LNCaP clone FGC (cell line): ENCODE data around the gene ANKRD40.
"Not testable (repeated sequence)": the region's sequence is repeated elsewhere in the genome, so short reads cannot be mapped to it uniquely, and the experiment has no call there.

ENCODE experiments used
- DNase-seq: peaks from one replicate; pipeline ENCODE4 v3.0.0-alpha.2; 2011; ENCODE audit warnings: low read depth
- H3K4me3 ChIP-seq: 2 replicates; pipeline ENCODE4 v1.5.1; 2011; ENCODE audit warnings: mild to moderate bottlenecking, low read depth, low read length, control low read depth
- TF ChIP-seq, protein P1 (sequence below): IDR thresholded peaks from 2 replicates; pipeline ENCODE4 v1.5.1; 2012; ENCODE audit warnings: mild to moderate bottlenecking; ENCODE audit not compliant: control insufficient read depth, insufficient read depth; ENCODE audit errors: extremely low read depth

Gene ANKRD40

DNA sequence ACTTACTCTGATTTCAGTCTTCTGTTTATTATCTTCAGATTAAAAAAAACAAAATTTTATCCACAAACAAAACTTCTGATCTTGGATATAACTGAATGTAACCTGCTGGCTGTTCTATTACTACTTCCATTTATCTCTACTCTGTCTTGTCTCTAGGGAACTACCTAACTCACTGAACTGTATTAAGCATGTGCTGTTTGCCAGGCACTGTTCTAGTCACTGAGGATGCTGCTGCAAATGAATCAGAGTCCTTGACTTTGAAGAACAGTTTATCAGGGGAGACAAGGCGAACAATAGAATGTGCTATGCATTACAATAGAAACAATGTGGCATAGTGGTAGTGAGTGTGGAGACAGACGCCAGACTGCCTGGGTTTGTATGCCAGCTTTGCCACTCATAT is 2.3 kb upstream of the ANKRD40 start:
- TF ChIP-seq, protein P1, sequence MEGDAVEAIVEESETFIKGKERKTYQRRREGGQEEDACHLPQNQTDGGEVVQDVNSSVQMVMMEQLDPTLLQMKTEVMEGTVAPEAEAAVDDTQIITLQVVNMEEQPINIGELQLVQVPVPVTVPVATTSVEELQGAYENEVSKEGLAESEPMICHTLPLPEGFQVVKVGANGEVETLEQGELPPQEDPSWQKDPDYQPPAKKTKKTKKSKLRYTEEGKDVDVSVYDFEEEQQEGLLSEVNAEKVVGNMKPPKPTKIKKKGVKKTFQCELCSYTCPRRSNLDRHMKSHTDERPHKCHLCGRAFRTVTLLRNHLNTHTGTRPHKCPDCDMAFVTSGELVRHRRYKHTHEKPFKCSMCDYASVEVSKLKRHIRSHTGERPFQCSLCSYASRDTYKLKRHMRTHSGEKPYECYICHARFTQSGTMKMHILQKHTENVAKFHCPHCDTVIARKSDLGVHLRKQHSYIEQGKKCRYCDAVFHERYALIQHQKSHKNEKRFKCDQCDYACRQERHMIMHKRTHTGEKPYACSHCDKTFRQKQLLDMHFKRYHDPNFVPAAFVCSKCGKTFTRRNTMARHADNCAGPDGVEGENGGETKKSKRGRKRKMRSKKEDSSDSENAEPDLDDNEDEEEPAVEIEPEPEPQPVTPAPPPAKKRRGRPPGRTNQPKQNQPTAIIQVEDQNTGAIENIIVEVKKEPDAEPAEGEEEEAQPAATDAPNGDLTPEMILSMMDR: no peak
- no peak overlapping the region for H3K4me3 ChIP-seq
- DNase-seq: no peak

DNA sequence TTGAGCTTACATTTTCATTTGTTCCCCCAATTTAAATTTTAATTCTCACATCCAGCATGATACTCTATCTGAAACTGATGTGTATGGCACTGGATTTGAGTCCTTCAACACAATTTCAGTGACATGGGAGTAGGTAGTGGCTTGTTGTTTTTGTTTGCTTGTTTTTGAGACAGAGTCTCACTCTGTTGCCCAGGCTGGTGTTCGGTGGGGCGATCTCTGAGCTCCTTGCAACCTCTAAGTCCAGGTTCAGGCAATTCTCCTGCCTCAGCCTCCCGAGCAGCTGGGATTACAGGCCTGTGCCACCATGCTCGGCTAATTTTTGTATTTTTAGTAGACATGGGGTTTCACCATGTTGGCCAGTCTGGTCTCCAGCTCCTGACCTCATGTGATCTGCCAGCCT is 1.3 kb upstream of the ANKRD40 start:
- not testable (repeated sequence) for DNase-seq
- peak overlapping the region; percentile 70 for H3K4me3 ChIP-seq

DNA sequence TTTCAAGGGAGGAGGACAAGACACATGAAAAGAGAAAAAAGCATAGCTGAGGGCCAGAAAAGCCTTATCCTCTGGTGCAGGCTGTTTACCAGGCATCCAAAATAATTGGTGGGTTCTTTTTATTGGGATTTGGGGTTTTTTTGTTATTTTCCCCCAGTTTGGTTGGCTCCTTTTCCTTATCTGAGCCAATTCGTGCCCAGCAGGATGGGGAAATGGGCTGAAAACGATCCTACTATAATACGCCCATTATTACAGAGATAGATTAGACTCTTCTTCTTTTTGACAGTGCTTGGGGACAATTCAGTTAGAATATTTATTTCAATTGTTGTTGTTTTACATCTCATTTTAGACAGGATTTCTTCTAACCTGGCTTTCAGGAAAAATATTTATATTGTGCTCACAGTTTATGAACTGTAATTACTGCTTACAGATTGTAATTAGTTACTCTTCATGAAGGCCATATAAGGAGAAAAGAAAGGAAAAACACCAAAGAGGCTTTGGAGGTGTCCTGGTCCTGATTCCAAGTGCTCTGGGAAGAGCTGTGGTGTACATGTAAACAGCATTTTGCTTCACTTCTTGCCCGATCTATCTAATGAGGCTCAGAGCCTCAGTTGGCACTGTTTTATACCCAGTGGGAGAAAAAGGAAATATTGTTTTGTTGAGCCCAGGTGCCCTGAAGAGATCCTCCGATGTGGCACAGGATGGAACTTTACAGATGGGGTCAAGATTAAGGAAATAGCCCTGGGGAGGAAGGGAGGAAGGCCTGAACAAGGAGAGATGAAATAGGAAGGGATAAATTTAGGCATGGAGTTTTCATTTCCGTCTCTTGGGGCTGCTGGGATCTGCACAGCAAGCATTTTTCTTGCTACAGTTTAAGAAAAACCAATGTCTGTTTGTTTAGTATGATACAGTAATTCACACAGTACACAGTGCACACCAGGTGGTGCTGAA is 611 bp upstream of the ANKRD40 start:
- TF ChIP-seq, protein P1: peak; percentile 17; the same call in 1 of the 2 replicates
- peak overlapping the region; percentile 70 for H3K4me3 ChIP-seq
- peak; percentile 42 for DNase-seq

DNA sequence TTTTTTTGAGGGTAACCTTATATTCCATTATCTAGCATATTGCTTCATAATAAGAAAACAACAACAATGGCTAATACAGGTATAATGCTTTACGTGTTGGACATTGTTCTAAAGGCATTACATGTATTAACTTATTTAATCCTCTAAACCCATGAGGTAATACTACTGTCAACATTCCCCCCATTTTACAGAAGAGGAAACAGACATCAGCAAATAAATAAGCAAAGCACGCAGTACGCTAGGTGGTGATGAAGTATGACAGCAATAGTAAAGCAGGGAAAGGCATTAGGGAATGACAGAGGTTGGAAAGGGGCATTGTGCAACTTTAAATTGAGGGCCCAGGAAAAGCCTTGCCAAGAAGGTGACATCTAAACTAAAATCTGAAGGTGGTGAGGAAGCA is 4.6 kb downstream of the ANKRD40 start:
- TF ChIP-seq, protein P1: no peak
- DNase-seq: no peak
- H3K4me3 ChIP-seq: no peak overlapping the region

DNA sequence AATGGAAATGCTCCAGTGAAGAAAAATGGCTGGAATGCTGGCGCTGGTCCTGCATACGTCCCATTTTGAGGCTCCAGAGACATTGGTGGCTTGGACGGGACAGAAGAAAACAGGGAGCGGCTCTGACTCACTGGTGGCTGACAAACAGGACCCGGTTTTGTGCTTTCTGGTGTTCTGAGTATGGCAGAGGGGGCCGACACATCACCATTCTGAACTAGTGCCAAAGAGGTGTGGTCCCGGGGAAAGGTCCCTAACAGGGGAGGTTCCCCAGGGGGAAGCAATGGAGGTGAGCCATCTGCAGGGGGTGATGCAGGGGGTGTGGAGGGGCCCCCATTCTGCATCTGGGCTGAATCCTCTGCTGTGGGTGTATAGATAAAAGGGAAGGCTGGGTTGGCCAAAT is 8.3 kb downstream of the ANKRD40 start:
- DNase-seq: no peak
- TF ChIP-seq, protein P1: no peak
- no peak overlapping the region for H3K4me3 ChIP-seq

DNA sequence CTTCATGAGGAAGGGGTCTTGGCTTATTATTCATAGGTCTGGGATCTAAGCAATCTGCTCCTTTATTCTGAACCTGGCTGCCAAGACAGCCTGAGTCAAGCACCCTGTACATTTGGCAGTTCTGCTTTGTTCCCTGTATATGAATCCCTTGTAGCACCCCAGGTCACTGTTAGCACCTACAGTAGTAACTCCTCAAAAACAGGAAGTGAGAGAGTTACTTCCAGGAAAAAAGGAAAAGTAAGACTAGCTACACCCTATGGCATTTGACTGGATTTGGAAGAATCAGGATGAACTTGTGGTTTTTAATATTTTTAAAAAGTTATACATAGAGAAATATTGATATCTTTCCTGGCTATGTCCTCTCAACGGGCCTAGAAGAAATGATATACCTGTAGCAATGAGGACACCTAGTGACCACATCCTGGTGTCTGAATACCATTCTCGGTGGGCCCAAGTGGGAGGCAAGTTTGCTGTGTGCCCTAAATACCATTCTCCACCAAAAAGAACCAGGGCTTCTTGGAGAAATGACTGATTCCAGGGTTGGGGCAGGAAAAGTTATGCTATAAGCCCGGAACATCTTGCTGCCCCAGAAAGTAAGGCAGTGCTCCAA is 9.9 kb downstream of the ANKRD40 start:
- no peak for DNase-seq
- TF ChIP-seq, protein P1: 0 out of 2 replicates have a peak, but pooled peaks have one; percentile 11
- no peak overlapping the region for H3K4me3 ChIP-seq

DNA sequence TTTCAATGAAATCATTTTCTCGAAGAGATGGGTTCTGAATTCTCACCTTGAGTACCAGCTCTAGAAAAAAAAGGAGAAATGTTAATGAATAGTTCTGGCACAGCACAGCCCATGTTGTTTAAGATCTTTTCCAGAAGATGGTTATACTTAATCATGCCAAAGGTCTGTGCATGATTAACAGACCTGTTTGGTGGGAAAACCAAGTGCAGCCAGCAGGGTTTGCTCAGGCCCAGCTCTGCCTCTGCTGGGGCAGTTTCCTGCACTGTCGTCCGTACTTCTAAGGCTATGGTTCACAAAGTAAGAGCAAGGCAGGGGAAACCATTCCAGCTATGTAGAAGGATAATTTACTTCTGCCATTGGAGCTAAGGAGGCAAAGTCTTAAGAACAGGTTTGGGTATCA is 10.7 kb downstream of the ANKRD40 start:
- no peak overlapping the region for H3K4me3 ChIP-seq
- TF ChIP-seq, protein P1: no peak
- no peak for DNase-seq
